GM12878 (cell line): Measurements from ENCODE around the gene RERG. TPM values are rescaled to one million over a fixed set of nuclear protein-coding genes. Genes with fewer than 3 reads are reported as not detected.

Experiments used
- ATAC-seq: fragments of 200-7000 bp; cut with Tn5 transposase; 3 replicates; pipeline ENCODE4 v1.9.1; 2020; ENCODE audit warnings: mild to moderate bottlenecking, moderate library complexity
- BruUV-seq: library from RNA; stranded (reverse); fragments of 400-500 nt; replicated peaks from 2 replicates; lab custom pipeline; 2021; lab: Mats Ljungman, UMichigan
- CTCF ChIA-PET: fragments of 300-600 bp; sonication (Branson Sonifier 250); formaldehyde crosslinking; extraction: SDS; loops from one replicate; lab custom pipeline; 2021; ENCODE audit warnings: inconsistent platforms; lab: Yijun Ruan, JAX
- POLR2A ChIA-PET: fragments of 350-600 bp; formaldehyde crosslinking; extraction: SDS; loops from one replicate; lab custom pipeline; 2021; ENCODE audit warnings: inconsistent platforms; lab: Charles Lee
- RAD21 ChIA-PET: fragments of 300-600 bp; sonication (Branson Sonifier 250); formaldehyde crosslinking; loops from one replicate; lab custom pipeline; 2023; ENCODE audit warnings: antibody characterized with exemption; ENCODE audit not compliant: unreplicated experiment; lab: Charles Lee
- SMC1A ChIA-PET: fragments of 300-600 bp; sonication (Branson Sonifier 250); formaldehyde crosslinking; loops from one replicate; lab custom pipeline; 2023; ENCODE audit not compliant: unreplicated experiment, uncharacterized antibody; lab: Charles Lee
- DNase-seq: peaks from one replicate; pipeline ENCODE4 v3.0.0-alpha.2; 2011; ENCODE audit warnings: low read depth, low spot score
- FAIRE-seq: peaks from 3 replicates; lab custom pipeline; 2011; peaks lifted over from hg19 to GRCh38; lab: Jason Lieb, UNC
- H2AFZ ChIP-seq: 2 replicates; pipeline ENCODE4 v1.6.0; 2011; ENCODE audit warnings: low read depth, low read length, control low read depth; ENCODE audit not compliant: control insufficient read depth
- H3K27ac ChIP-seq: 2 replicates; pipeline ENCODE4 v1.5.1; 2011; ENCODE audit warnings: control low read depth; ENCODE audit not compliant: control insufficient read depth, insufficient read depth
- H3K27me3 ChIP-seq, 2 experiments: replicated peaks in 1 of 2; 2 replicates each; pipeline versions ENCODE4 v1.6.0 to v1.6.1; 2011; ENCODE audit warnings: low read length in 1 of 2; ENCODE audit not compliant: control insufficient read depth in 2 of 2, insufficient read depth in 2 of 2
- H3K36me3 ChIP-seq, 2 experiments: 2 replicates each; pipeline ENCODE4 v1.5.1; 2011; ENCODE audit warnings: low read length in 1 of 2; ENCODE audit not compliant: control insufficient read depth in 2 of 2, insufficient read depth in 2 of 2
- H3K4me1 ChIP-seq: 2 replicates; pipeline ENCODE4 v1.6.1; 2011; ENCODE audit warnings: mild to moderate bottlenecking, low read length, moderate library complexity, mixed read lengths; ENCODE audit not compliant: control insufficient read depth, insufficient read depth
- H3K4me2 ChIP-seq: 2 replicates; pipeline ENCODE4 v1.6.0; 2011; ENCODE audit warnings: control low read depth; ENCODE audit not compliant: control insufficient read depth, insufficient read depth
- H3K4me3 ChIP-seq: fragments of 200-600 bp; sonication (generic); 2 replicates; pipeline ENCODE4 v1.5.1; 2016
- H3K79me2 ChIP-seq: 2 replicates; pipeline ENCODE4 v1.6.0; 2011; ENCODE audit warnings: low read length; ENCODE audit not compliant: control insufficient read depth, insufficient read depth
- H3K9ac ChIP-seq: 2 replicates; pipeline ENCODE4 v1.8.0; 2011; ENCODE audit warnings: low read length, control low read depth, mixed read lengths; ENCODE audit not compliant: control insufficient read depth, insufficient read depth
- H3K9me3 ChIP-seq: replicated peaks from 3 replicates; pipeline ENCODE4 v1.5.1; 2011; ENCODE audit warnings: mild to moderate bottlenecking, low read length; ENCODE audit not compliant: control insufficient read depth, insufficient read depth
- H4K20me1 ChIP-seq: 2 replicates; pipeline ENCODE4 v1.6.0; 2011; ENCODE audit not compliant: control insufficient read depth, insufficient read depth
- ATF7 ChIP-seq: fragments of 450-650 bp; IDR thresholded peaks from 2 replicates; pipeline ENCODE4 v1.6.1; 2016; ENCODE audit warnings: low read depth, mild to moderate bottlenecking
- EGR1 ChIP-seq, 2 experiments: IDR thresholded peaks; 1 replicate in 1 of 2; 2 replicates in 1 of 2; pipeline ENCODE4 v1.6.1; 2011 to 2012; ENCODE audit warnings: low read depth in 2 of 2, low read length in 2 of 2, borderline replicate concordance in 1 of 2, mild to moderate bottlenecking in 1 of 2, moderate library complexity in 1 of 2
- ETV6 ChIP-seq, 2 experiments: fragments of 450-650 bp in 1 of 2; IDR thresholded peaks in 1 of 2; conservative IDR thresholded peaks in 1 of 2; 2 replicates each; pipeline ENCODE4 v1.6.1; 2014; ENCODE audit warnings: antibody characterized with exemption in 1 of 2, borderline replicate concordance in 1 of 2, low read depth in 1 of 2, mild to moderate bottlenecking in 1 of 2, moderate library complexity in 1 of 2
- JUNB ChIP-seq: IDR thresholded peaks from 2 replicates; pipeline ENCODE4 v1.6.1; 2016; ENCODE audit warnings: antibody characterized with exemption, mild to moderate bottlenecking
- JUND ChIP-seq: IDR thresholded peaks from 2 replicates; pipeline ENCODE4 v1.6.1; 2012; ENCODE audit warnings: low read depth, mild to moderate bottlenecking, low read length, improper control_type of control experiment, moderate library complexity
- MTA3 ChIP-seq: IDR thresholded peaks from 2 replicates; pipeline ENCODE4 v1.6.1; 2012; ENCODE audit warnings: low read length, inconsistent platforms, borderline replicate concordance
- MYB ChIP-seq: fragments of 150-350 bp; IDR thresholded peaks from 2 replicates; pipeline ENCODE4 v1.6.1; 2014; ENCODE audit warnings: mild to moderate bottlenecking, low read depth, low read length, borderline replicate concordance
- NFYB ChIP-seq: IDR thresholded peaks from 2 replicates; pipeline ENCODE4 v1.6.1; 2011; ENCODE audit warnings: low read depth, mild to moderate bottlenecking, low read length, improper control_type of control experiment, moderate library complexity; ENCODE audit not compliant: insufficient read depth
- PAX5 ChIP-seq: IDR thresholded peaks from 2 replicates; pipeline ENCODE4 v1.6.1; 2011; ENCODE audit warnings: low read depth, low read length, borderline replicate concordance
- in situ Hi-C: fragments of 300-500 bp; cut with MboI; formaldehyde crosslinking; loops from 9 replicates; pipeline ENCODE4 v1.14.3; 2018; ENCODE audit warnings: mixed read lengths
- intact Hi-C: fragments of 100-400 bp; cut with micrococcal nuclease; formaldehyde crosslinking; loops from one replicate; pipeline ENCODE4 v1.14.2; 2022; ENCODE audit not compliant: unreplicated experiment
- polyA plus RNA-seq, 11 experiments: library from polyadenylated mRNA; depleted of rRNA in 4 of 11; unstranded in 6 of 11; stranded (reverse) in 5 of 11; fragments of >200 nt; fragmentation: Nextera tagmentation in 4 of 11; fragmentation: Illumina TruSeq in 1 of 11; extraction: Ambion mirVana in 4 of 11; extraction: Trizol in 1 of 11; gene quantifications; 1 replicate in 1 of 11; 2 replicates in 10 of 11; pipeline versions ENCODE4 v1.2.1 to v1.2.3, GENCODE V29; 2011 to 2016; ENCODE audit warnings: inconsistent platforms in 2 of 11, missing spikeins in 2 of 11, low read depth in 1 of 11
- total RNA-seq, 4 experiments: library from RNA; depleted of rRNA in 3 of 4; stranded (reverse); fragments of >200 nt in 3 of 4; fragmentation: Illumina TruSeq in 1 of 4; extraction: Trizol in 1 of 4; gene quantifications; 2 replicates each; pipeline versions ENCODE4 v1.2.1 to v1.2.3, GENCODE V29; 2013 to 2021
- TF ChIP-seq, protein P1 (sequence below): fragments of 450-650 bp; conservative IDR thresholded peaks from 2 replicates; pipeline ENCODE4 v1.6.1; 2017; ENCODE audit warnings: mild to moderate bottlenecking, moderate library complexity
- TF ChIP-seq, protein P2 (sequence below): IDR thresholded peaks from 2 replicates; pipeline ENCODE4 v1.6.1; 2011; ENCODE audit warnings: borderline replicate concordance, low read depth, mild to moderate bottlenecking, moderate library complexity, mixed read lengths, low read length; ENCODE audit not compliant: insufficient read depth; ENCODE audit errors: extremely low read length
- TF ChIP-seq, protein P3 (sequence below): IDR thresholded peaks from 2 replicates; pipeline ENCODE4 v1.6.1; 2011; ENCODE audit warnings: low read depth, mild to moderate bottlenecking, low read length, moderate library complexity, borderline replicate concordance; ENCODE audit errors: extremely low read depth
- TF ChIP-seq, protein P4 (sequence below): fragments of 450-650 bp; formaldehyde crosslinking; IDR thresholded peaks from 2 replicates; pipeline ENCODE4 v1.4.0; 2022; ENCODE audit warnings: mild to moderate bottlenecking, moderate library complexity
- TF ChIP-seq, protein P5 (sequence below): IDR thresholded peaks from 2 replicates; pipeline ENCODE4 v1.6.1; 2012; ENCODE audit warnings: low read length, inconsistent platforms

RERG gene
- total and polyA plus RNA-seq, 10 of the 15 experiments (the other 5 are each of a cell fraction or from before 2014, with no cell fraction given): 0.03 to 5.3 (median 0.05) TPM; not detected in 5

DNA sequence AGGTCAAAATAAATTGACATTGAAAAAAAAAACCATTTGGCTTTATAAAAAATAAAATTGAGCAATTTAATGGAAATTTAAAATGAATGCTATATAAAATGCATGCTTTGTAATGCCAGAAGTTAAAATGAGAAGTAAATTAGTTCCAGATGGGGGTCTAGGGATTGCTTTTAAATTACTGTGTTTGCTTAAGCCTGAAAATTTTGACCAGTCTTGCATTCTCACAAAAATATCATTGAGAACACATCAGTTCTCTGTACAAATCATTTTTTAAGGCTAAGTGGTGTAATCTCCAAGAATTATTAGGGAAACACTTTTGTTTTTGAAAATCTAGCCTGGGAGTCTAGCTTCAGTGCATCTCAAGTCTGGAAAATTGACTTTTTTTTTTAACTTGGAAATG is 90.7 kb downstream of the RERG start:
- H4K20me1 ChIP-seq: no peaks in the 10 kb centered on the region
- SMC1A ChIA-PET: no interaction called here

More for the DNA sequence above, 90.7 kb downstream of the RERG start:
- H3K4me3 ChIP-seq: no peak overlapping the region
- no peak overlapping the region for H3K27ac ChIP-seq
- FAIRE-seq: no peak
- no peak for DNase-seq
- no TSS peak for BruUV-seq
- CTCF ChIA-PET: no interaction called here
- no peak for ATAC-seq
- H3K4me1 ChIP-seq: no peaks in the 10 kb centered on the region
- TF ChIP-seq, protein P1, sequence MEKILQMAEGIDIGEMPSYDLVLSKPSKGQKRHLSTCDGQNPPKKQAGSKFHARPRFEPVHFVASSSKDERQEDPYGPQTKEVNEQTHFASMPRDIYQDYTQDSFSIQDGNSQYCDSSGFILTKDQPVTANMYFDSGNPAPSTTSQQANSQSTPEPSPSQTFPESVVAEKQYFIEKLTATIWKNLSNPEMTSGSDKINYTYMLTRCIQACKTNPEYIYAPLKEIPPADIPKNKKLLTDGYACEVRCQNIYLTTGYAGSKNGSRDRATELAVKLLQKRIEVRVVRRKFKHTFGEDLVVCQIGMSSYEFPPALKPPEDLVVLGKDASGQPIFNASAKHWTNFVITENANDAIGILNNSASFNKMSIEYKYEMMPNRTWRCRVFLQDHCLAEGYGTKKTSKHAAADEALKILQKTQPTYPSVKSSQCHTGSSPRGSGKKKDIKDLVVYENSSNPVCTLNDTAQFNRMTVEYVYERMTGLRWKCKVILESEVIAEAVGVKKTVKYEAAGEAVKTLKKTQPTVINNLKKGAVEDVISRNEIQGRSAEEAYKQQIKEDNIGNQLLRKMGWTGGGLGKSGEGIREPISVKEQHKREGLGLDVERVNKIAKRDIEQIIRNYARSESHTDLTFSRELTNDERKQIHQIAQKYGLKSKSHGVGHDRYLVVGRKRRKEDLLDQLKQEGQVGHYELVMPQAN: no peak
- no peak for TF ChIP-seq MYB
- no peak for TF ChIP-seq ETV6 (conservative IDR thresholded peaks at IDR 0.05 in 1 of 2, IDR thresholded peaks at IDR 0.05 in 1 of 2; ENCODE audit: borderline replicate concordance in 1 of 2, low read depth in 1 of 2)
- TF ChIP-seq, protein P2, sequence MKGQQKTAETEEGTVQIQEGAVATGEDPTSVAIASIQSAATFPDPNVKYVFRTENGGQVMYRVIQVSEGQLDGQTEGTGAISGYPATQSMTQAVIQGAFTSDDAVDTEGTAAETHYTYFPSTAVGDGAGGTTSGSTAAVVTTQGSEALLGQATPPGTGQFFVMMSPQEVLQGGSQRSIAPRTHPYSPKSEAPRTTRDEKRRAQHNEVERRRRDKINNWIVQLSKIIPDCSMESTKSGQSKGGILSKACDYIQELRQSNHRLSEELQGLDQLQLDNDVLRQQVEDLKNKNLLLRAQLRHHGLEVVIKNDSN: no peak
- TF ChIP-seq MTA3: no peak
- TF ChIP-seq NFYB: no peak
- TF ChIP-seq, protein P3, sequence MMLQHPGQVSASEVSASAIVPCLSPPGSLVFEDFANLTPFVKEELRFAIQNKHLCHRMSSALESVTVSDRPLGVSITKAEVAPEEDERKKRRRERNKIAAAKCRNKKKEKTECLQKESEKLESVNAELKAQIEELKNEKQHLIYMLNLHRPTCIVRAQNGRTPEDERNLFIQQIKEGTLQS: no peak
- no peak for TF ChIP-seq EGR1 (IDR thresholded peaks at IDR 0.05; ENCODE audit: borderline replicate concordance in 1 of 2, low read depth in 2 of 2, low read length in 2 of 2)
- TF ChIP-seq ATF7: no peak
- no peak for TF ChIP-seq JUND
- TF ChIP-seq JUNB: no peak
- no peak for TF ChIP-seq PAX5
- TF ChIP-seq, protein P4, sequence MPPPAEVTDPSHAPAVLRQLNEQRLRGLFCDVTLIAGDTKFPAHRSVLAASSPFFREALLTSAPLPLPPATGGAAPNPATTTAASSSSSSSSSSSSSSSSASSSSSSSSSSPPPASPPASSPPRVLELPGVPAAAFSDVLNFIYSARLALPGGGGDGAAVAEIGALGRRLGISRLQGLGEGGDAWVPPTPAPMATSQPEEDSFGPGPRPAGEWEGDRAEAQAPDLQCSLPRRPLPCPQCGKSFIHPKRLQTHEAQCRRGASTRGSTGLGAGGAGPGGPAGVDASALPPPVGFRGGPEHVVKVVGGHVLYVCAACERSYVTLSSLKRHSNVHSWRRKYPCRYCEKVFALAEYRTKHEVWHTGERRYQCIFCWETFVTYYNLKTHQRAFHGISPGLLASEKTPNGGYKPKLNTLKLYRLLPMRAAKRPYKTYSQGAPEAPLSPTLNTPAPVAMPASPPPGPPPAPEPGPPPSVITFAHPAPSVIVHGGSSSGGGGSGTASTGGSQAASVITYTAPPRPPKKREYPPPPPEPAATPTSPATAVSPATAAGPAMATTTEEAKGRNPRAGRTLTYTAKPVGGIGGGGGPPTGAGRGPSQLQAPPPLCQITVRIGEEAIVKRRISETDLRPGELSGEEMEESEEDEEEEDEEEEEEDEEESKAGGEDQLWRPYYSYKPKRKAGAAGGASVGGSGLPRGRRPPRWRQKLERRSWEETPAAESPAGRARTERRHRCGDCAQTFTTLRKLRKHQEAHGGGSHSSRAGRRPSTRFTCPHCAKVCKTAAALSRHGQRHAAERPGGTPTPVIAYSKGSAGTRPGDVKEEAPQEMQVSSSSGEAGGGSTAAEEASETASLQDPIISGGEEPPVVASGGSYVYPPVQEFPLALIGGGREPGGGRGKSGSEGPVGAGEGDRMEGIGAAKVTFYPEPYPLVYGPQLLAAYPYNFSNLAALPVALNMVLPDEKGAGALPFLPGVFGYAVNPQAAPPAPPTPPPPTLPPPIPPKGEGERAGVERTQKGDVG: no peak
- TF ChIP-seq, protein P5, sequence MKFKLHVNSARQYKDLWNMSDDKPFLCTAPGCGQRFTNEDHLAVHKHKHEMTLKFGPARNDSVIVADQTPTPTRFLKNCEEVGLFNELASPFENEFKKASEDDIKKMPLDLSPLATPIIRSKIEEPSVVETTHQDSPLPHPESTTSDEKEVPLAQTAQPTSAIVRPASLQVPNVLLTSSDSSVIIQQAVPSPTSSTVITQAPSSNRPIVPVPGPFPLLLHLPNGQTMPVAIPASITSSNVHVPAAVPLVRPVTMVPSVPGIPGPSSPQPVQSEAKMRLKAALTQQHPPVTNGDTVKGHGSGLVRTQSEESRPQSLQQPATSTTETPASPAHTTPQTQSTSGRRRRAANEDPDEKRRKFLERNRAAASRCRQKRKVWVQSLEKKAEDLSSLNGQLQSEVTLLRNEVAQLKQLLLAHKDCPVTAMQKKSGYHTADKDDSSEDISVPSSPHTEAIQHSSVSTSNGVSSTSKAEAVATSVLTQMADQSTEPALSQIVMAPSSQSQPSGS: no peak
- TF ChIP-seq, all 136 proteins: peak for 0
- H3K27me3 ChIP-seq: no peaks in the 10 kb centered on the region; a peak in 1 of 4 replicates
- H3K36me3 ChIP-seq: no peaks in the 10 kb centered on the region
- no peak overlapping the region for H3K9ac ChIP-seq
- no peak overlapping the region for H2AFZ ChIP-seq
- H3K79me2 ChIP-seq: no peaks in the 10 kb centered on the region
- H3K9me3 ChIP-seq: no peaks in the 10 kb centered on the region
- intact Hi-C loops: no loop called here
- no peak overlapping the region for H3K4me2 ChIP-seq
- in situ Hi-C loops: no loop called here
- ChIA-PET RAD21 (no interaction called here), POLR2A (no interaction called here)
